GM12878 (cell line): Measurements from ENCODE around the gene RFT1. TPM values are rescaled to one million over a fixed set of nuclear protein-coding genes. Genes with fewer than 3 reads are reported as not detected.

ENCODE experiments used
- BMI1 ChIP-seq: fragments of 450-650 bp; IDR thresholded peaks from 2 replicates; pipeline ENCODE4 v1.6.1; 2016; ENCODE audit warnings: mild to moderate bottlenecking, moderate library complexity, borderline replicate concordance
- E2F4 ChIP-seq: IDR thresholded peaks from 2 replicates; pipeline ENCODE4 v1.6.1; 2012; ENCODE audit warnings: low read depth, low read length, improper control_type of control experiment
- ELK1 ChIP-seq: IDR thresholded peaks from 2 replicates; pipeline ENCODE4 v1.6.1; 2012; ENCODE audit warnings: low read depth, low read length, improper control_type of control experiment
- FOXM1 ChIP-seq: IDR thresholded peaks from 2 replicates; pipeline ENCODE4 v1.6.1; 2012; ENCODE audit warnings: low read depth, mild to moderate bottlenecking, inconsistent platforms, low read length, moderate library complexity
- NFYA ChIP-seq: IDR thresholded peaks from 2 replicates; pipeline ENCODE4 v1.6.1; 2011; ENCODE audit warnings: low read depth, mild to moderate bottlenecking, low read length, improper control_type of control experiment, borderline replicate concordance
- NR2F1 ChIP-seq: fragments of 450-650 bp; conservative IDR thresholded peaks from 2 replicates; pipeline ENCODE4 v1.6.1; 2017; ENCODE audit warnings: mild to moderate bottlenecking
- RAD51 ChIP-seq: fragments of 450-650 bp; IDR thresholded peaks from 2 replicates; pipeline ENCODE4 v1.6.1; 2016; ENCODE audit warnings: moderate library complexity, mild to moderate bottlenecking, inconsistent platforms
- RCOR1 ChIP-seq: conservative IDR thresholded peaks from 2 replicates; pipeline ENCODE4 v1.6.1; 2012; ENCODE audit warnings: low read depth, low read length, improper control_type of control experiment
- RELB ChIP-seq: fragments of 450-650 bp; IDR thresholded peaks from 2 replicates; pipeline ENCODE4 v1.6.1; 2017; ENCODE audit warnings: low read depth, mild to moderate bottlenecking, moderate library complexity
- SIX5 ChIP-seq: IDR thresholded peaks from 2 replicates; pipeline ENCODE4 v1.6.1; 2011; ENCODE audit warnings: mild to moderate bottlenecking, low read depth, low read length, moderate library complexity; ENCODE audit not compliant: severe bottlenecking
- TAF1 ChIP-seq: IDR thresholded peaks from 2 replicates; pipeline ENCODE4 v1.6.1; 2011; ENCODE audit warnings: mild to moderate bottlenecking, low read depth, low read length, borderline replicate concordance
- TCF7 ChIP-seq: IDR thresholded peaks from 2 replicates; pipeline ENCODE4 v1.6.1; 2014; ENCODE audit warnings: antibody characterized with exemption, borderline replicate concordance
- YY1 ChIP-seq: IDR thresholded peaks from 2 replicates; pipeline ENCODE4 v1.6.1; 2011; ENCODE audit warnings: low read depth, mild to moderate bottlenecking, low read length
- ZBTB4 ChIP-seq: fragments of 450-650 bp; formaldehyde crosslinking; IDR thresholded peaks from 2 replicates; pipeline ENCODE4 v1.4.0; 2022; ENCODE audit warnings: mild to moderate bottlenecking, moderate library complexity
- ZBTB40 ChIP-seq: fragments of 450-650 bp; IDR thresholded peaks from 2 replicates; pipeline ENCODE4 v1.6.1; 2016; ENCODE audit warnings: mild to moderate bottlenecking, moderate library complexity, borderline replicate concordance
- ZNF384 ChIP-seq: IDR thresholded peaks from 2 replicates; pipeline ENCODE4 v1.6.1; 2012; ENCODE audit warnings: low read depth, mild to moderate bottlenecking, low read length, improper control_type of control experiment, borderline replicate concordance
- ZZZ3 ChIP-seq: IDR thresholded peaks from 2 replicates; pipeline ENCODE4 v1.6.1; 2011; ENCODE audit warnings: low read depth; ENCODE audit not compliant: control insufficient read depth, insufficient read length
- polyA plus RNA-seq, 11 experiments: library from polyadenylated mRNA; depleted of rRNA in 4 of 11; unstranded in 6 of 11; stranded (reverse) in 5 of 11; fragments of >200 nt; fragmentation: Nextera tagmentation in 4 of 11; fragmentation: Illumina TruSeq in 1 of 11; extraction: Ambion mirVana in 4 of 11; extraction: Trizol in 1 of 11; gene quantifications; 1 replicate in 1 of 11; 2 replicates in 10 of 11; pipeline versions ENCODE4 v1.2.1 to v1.2.3, GENCODE V29; 2011 to 2016; ENCODE audit warnings: inconsistent platforms in 2 of 11, missing spikeins in 2 of 11, low read depth in 1 of 11
- total RNA-seq, 4 experiments: library from RNA; depleted of rRNA in 3 of 4; stranded (reverse); fragments of >200 nt in 3 of 4; fragmentation: Illumina TruSeq in 1 of 4; extraction: Trizol in 1 of 4; gene quantifications; 2 replicates each; pipeline versions ENCODE4 v1.2.1 to v1.2.3, GENCODE V29; 2013 to 2021

Gene RFT1
- total and polyA plus RNA-seq, 10 of the 15 experiments (the other 5 are each of a cell fraction or from before 2014, with no cell fraction given), result 16.6 to 75.1 (median 34.5) TPM

GRCh38 chr3:53130179-53131061, at the start of gene RFT1 (continued):
- TF ChIP-seq SIX5, result peak; percentile 36
- TF ChIP-seq ZZZ3, result no peak
- TF ChIP-seq RELB, result peak; percentile 85
- TF ChIP-seq RAD51, result no peak
- no peak for TF ChIP-seq FOXM1
- TF ChIP-seq TCF7, result no peak
- peak; percentile 85; the same call in 1 of the 2 replicates for TF ChIP-seq TAF1
- TF ChIP-seq E2F4, result peak; percentile 62
- TF ChIP-seq YY1, result peak; percentile 95
- 0 out of 2 replicates have a peak, but pooled peaks have one; percentile 66 for TF ChIP-seq RCOR1
- TF ChIP-seq ZNF384, result no peak
- TF ChIP-seq BMI1, result no peak
- TF ChIP-seq NR2F1, result 0 out of 2 replicates have a peak, but pooled peaks have one; percentile 23
- no peak for TF ChIP-seq NFYA
- TF ChIP-seq ZBTB40, result no peak; the same call in 1 of the 2 replicates
- no peak for TF ChIP-seq ZBTB4 (CRISPR knock-in tag)
- TF ChIP-seq ELK1, result no peak
